Fibroblast of mammary gland (primary cell): ENCODE data around the gene SH3BGRL3.

Experiments used
- DNase-seq: peaks from one replicate; pipeline ENCODE4 v3.0.0-alpha.2; 2010; ENCODE audit warnings: low read depth
- H3K4me3 ChIP-seq: 2 replicates; pipeline ENCODE4 v1.5.1; 2011; ENCODE audit warnings: low read depth, mild to moderate bottlenecking, low read length, moderate library complexity; ENCODE audit not compliant: control insufficient read depth
- CTCF ChIP-seq: conservative IDR thresholded peaks from 2 replicates; pipeline ENCODE4 v1.5.1; 2011; ENCODE audit warnings: low read depth, low read length, inconsistent platforms; ENCODE audit not compliant: control insufficient read depth, insufficient read depth

The SH3BGRL3 gene

GRCh38 chr1:26287033-26287711 lies 7.3 kb downstream of the SH3BGRL3 start:
- no peak overlapping the region for H3K4me3 ChIP-seq
- peak; percentile 30 for DNase-seq
- TF ChIP-seq CTCF, result no peak

GRCh38 chr1:26287811-26288210 lies 7.9 kb downstream of the SH3BGRL3 start:
- DNase-seq, result no peak
- TF ChIP-seq CTCF, result no peak
- no peak overlapping the region for H3K4me3 ChIP-seq

GRCh38 chr1:26288311-26288941 lies 8.5 kb downstream of the SH3BGRL3 start:
- DNase-seq, result no peak

GRCh38 chr1:26289158-26290059 lies 9.5 kb downstream of the SH3BGRL3 start:
- no peak for TF ChIP-seq CTCF
- no peak overlapping the region for H3K4me3 ChIP-seq
- DNase-seq, result no peak

More at GRCh38 chr1:26288311-26288941, 8.5 kb downstream of the SH3BGRL3 start:
- no peak overlapping the region for H3K4me3 ChIP-seq
- TF ChIP-seq CTCF, result no peak

GRCh38 chr1:26290122-26290881 lies 10.4 kb downstream of the SH3BGRL3 start:
- TF ChIP-seq CTCF, result no peak
- H3K4me3 ChIP-seq, result no peak overlapping the region
- no peak for DNase-seq

GRCh38 chr1:26290882-26291261 lies 11.0 kb downstream of the SH3BGRL3 start:
- H3K4me3 ChIP-seq, result no peak overlapping the region
- DNase-seq, result no peak
- no peak for TF ChIP-seq CTCF
